Neutrophil (primary cell): ENCODE results near the gene KATNAL2.

Source experiments
- H3K27ac ChIP-seq: fragments of 200-600 bp; sonication (generic); 2 replicates; pipeline ENCODE4 v1.5.1; 2016; ENCODE audit warnings: mild to moderate bottlenecking, moderate library complexity
- H3K27me3 ChIP-seq: fragments of 200-600 bp; sonication (generic); 2 replicates; pipeline ENCODE4 v1.6.0; 2016; ENCODE audit warnings: mild to moderate bottlenecking
- H3K36me3 ChIP-seq: fragments of 200-600 bp; sonication (generic); 2 replicates; pipeline ENCODE4 v1.5.1; 2017
- H3K4me1 ChIP-seq, 2 experiments: fragments of 200-600 bp in 1 of 2; sonication (generic) in 1 of 2; 1 replicate in 1 of 2; 2 replicates in 1 of 2; pipeline versions ENCODE4 v1.5.1 to v1.6.1; 2013 to 2016; ENCODE audit warnings: low read depth in 1 of 2, low read length in 1 of 2, mild to moderate bottlenecking in 1 of 2, moderate library complexity in 1 of 2; ENCODE audit not compliant: control insufficient read depth in 1 of 2, insufficient read depth in 1 of 2
- H3K4me3 ChIP-seq, 2 experiments: fragments of 200-600 bp in 1 of 2; sonication (generic) in 1 of 2; 1 replicate in 1 of 2; 2 replicates in 1 of 2; pipeline ENCODE4 v1.5.1; 2013 to 2016; ENCODE audit warnings: low read depth in 1 of 2, low read length in 1 of 2, mild to moderate bottlenecking in 1 of 2, moderate library complexity in 1 of 2
- H3K9me3 ChIP-seq: fragments of 200-600 bp; sonication (generic); 2 replicates; pipeline ENCODE4 v1.5.1; 2016
- TF ChIP-seq, protein P1 (sequence below): fragments of 200-600 bp; sonication (generic); IDR thresholded peaks from 2 replicates; pipeline ENCODE4 v1.5.1; 2016; ENCODE audit warnings: antibody characterized with exemption

KATNAL2 gene

DNA sequence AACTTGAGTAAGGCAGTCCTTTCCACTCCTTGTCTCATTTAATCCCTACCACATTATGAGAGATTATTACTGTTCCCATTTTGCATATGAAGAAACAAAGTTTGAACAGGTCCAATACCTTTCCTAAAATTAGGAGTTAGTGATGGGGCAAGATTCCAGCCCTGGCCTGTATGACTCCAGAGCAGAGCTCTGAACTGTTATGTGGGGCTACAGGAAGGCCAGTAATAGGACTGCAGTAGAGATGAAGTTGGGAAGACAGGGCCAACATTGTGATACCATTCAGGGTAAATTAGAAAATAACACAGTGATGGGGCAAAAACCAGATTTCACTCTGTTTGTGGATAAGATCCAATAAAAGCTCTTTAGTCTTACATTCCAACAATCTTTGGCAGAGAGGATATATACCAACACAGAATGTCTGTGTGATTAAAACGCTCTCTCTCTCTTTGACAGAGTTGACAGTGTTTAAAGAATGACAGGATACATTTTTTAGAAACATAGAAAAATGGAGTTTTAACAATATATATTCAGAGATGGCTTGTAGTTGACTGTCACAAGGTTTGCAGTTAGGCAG lies 22.7 kb downstream of the KATNAL2 start:
- TF ChIP-seq, protein P1, sequence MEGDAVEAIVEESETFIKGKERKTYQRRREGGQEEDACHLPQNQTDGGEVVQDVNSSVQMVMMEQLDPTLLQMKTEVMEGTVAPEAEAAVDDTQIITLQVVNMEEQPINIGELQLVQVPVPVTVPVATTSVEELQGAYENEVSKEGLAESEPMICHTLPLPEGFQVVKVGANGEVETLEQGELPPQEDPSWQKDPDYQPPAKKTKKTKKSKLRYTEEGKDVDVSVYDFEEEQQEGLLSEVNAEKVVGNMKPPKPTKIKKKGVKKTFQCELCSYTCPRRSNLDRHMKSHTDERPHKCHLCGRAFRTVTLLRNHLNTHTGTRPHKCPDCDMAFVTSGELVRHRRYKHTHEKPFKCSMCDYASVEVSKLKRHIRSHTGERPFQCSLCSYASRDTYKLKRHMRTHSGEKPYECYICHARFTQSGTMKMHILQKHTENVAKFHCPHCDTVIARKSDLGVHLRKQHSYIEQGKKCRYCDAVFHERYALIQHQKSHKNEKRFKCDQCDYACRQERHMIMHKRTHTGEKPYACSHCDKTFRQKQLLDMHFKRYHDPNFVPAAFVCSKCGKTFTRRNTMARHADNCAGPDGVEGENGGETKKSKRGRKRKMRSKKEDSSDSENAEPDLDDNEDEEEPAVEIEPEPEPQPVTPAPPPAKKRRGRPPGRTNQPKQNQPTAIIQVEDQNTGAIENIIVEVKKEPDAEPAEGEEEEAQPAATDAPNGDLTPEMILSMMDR = no peak

DNA sequence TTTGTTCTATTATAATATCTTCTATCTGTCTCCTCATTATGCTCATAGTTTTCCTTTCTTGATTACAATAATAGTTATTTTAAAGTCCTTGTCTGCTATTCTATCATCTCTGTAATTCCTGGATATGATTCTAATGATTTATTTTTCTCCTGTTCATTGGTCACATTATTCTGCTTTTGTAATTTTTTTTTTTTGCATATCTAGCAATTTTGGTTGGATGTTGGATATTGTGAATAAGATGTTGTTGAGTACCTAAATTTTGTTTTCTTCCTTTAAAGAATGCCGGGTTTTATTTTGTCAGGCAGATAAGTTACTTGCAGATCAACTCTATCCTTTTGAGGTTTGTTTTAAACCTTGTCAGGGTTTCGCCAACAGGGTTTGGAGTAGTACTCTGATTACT lies 25.2 kb downstream of the KATNAL2 start:
- Histone ChIP-seq H3K4me3 (no peak overlapping the region), H3K4me1 (no peaks in the 10 kb centered on the region), H3K27me3 (peaks cover 26% of the 10 kb centered on the region), H3K27ac (no peak overlapping the region), H3K9me3 (no peaks in the 10 kb centered on the region), H3K36me3 (no peaks in the 10 kb centered on the region)
- TF ChIP-seq, protein P1 = no peak

More for the DNA sequence above, 22.7 kb downstream of the KATNAL2 start:
- peaks cover under 1% of the 10 kb centered on the region for H3K27me3 ChIP-seq
- H3K27ac ChIP-seq = no peak overlapping the region
- no peaks in the 10 kb centered on the region for H3K9me3 ChIP-seq
- no peak overlapping the region for H3K4me3 ChIP-seq
- no peaks in the 10 kb centered on the region for H3K4me1 ChIP-seq
- no peaks in the 10 kb centered on the region for H3K36me3 ChIP-seq

DNA sequence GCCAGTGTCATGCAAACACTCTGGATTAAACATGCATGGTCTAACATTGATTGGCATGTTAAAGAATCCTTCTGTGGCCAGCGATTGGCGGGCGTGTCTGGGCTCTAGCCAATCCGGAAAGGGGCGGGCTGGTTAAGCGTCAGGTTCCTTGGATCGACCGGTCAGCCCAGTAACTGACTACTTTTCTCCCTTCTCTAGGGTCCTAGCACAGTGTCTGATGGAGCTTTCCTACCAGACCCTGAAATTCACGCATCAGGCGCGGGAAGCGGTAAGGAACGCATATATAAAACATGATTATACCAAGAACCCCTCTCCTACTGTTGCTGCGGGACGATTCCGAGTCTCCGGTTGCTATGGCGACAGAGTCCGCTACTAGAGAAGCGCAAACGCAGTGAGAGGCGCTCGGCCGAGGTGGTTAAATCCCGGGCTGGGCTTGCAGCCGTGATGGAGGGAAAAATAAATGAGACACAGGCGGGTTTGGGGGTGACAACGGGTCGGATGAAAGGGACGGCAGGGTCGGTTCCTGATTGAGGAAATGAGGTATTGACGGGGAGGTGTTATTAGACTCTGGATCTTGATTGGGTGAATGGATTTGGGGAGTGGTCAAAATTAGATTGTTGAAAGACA lies 29.4 kb downstream of the KATNAL2 start:
- Histone ChIP-seq H3K27me3 (peaks cover 38% of the 10 kb centered on the region), H3K9me3 (no peaks in the 10 kb centered on the region), H3K36me3 (no peaks in the 10 kb centered on the region), H3K4me1 (no peaks in the 10 kb centered on the region), H3K4me3 (peak overlapping the region; percentile 35 to 48), H3K27ac (no peak overlapping the region)
- TF ChIP-seq, protein P1 = no peak

DNA sequence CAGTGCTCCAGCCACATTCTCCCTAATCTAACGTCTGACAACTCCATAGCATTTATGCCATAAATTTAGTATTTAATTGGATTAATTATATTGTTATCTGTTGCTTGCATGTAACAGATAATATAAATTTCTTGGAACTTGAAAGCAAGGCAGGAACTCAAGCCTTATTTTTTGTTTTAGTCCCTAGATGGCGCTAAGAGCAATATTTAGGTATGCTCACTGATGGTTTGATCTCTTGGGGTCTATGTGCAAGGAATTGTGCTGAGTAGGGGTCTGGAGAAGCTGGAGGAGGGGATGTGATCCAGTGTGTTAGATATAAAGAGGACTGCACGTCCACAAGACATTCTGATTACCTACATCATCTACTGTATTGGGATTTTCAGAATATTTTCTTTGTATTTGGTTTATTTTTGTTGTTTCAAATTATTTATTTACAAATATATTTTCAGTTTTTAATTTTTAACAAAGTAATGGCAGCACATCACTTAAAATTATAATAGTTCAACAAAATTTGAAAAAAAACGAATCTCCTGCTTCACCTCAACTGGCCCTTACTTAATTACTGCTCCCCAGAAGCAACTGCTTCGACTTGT lies 32.8 kb downstream of the KATNAL2 start:
- H3K27me3 ChIP-seq = peaks cover 37% of the 10 kb centered on the region
- H3K36me3 ChIP-seq = no peaks in the 10 kb centered on the region
- no peaks in the 10 kb centered on the region for H3K4me1 ChIP-seq
- no peak overlapping the region for H3K4me3 ChIP-seq
- H3K27ac ChIP-seq = no peak overlapping the region
- TF ChIP-seq, protein P1 = no peak
- no peaks in the 10 kb centered on the region for H3K9me3 ChIP-seq

DNA sequence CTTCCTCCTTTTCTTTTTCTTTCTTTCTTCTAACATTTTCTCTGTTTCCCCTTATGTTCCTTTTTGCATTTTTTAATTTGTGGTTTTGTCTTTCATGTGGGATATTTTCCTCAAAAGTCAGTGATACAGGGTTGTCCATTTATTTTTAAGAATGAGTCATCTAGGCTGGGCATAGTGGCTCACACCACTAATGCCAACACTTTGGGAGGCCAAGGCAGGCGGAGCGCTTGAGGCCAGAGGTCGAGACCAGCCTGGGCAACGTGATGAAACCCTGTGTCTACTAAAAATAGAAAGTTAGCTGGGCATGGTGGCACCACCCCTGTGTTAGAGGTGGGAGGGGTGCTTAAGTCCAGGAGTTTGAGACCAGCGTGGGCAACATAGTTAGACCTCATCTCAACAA lies 35.8 kb downstream of the KATNAL2 start:
- H3K9me3 ChIP-seq = no peaks in the 10 kb centered on the region
- H3K4me1 ChIP-seq = no peaks in the 10 kb centered on the region
- H3K27ac ChIP-seq = no peak overlapping the region
- H3K36me3 ChIP-seq = no peaks in the 10 kb centered on the region
- no peak overlapping the region for H3K4me3 ChIP-seq
- peaks cover 7% of the 10 kb centered on the region for H3K27me3 ChIP-seq
- TF ChIP-seq, protein P1 = no peak
